ENCODE data around the gene EPHB1. TPM values are rescaled to one million over a fixed set of nuclear protein-coding genes. Genes with fewer than 3 reads are reported as not detected.

Gene EPHB1
- total and polyA plus RNA-seq, 2 of the 13 experiments (the other 11 are each of a cell fraction or from before 2014, with no cell fraction given) = 0.07 to 0.21 TPM

GRCh38 chr3:135082706-135083105 is 287.6 kb downstream of the EPHB1 start (continued):
- no peak for TF ChIP-seq NFE2L1 (CRISPR knock-in tag; IDR thresholded peaks at IDR 0.05; ENCODE audit: borderline replicate concordance)
- TF ChIP-seq POLR2A (IDR thresholded peaks at IDR 0.05; ENCODE audit: insufficient read depth in 1 of 2, low read depth in 2 of 2, low read length in 2 of 2) = no peak
- TF ChIP-seq GTF3A (CRISPR knock-in tag; conservative IDR thresholded peaks at IDR 0.05) = no peak
- TF ChIP-seq ZNF629 (CRISPR knock-in tag; conservative IDR thresholded peaks at IDR 0.05) = no peak
- no peak for TF ChIP-seq THRA (CRISPR knock-in tag; IDR thresholded peaks at IDR 0.05; ENCODE audit: borderline replicate concordance)
- TF ChIP-seq ZNF30 (CRISPR knock-in tag; IDR thresholded peaks at IDR 0.05) = no peak

- ATAC-seq = no peak
- CTCF ChIA-PET (ENCODE audit: low intra/inter-chr PET ratio, low total read pairs) = no interaction called here
Measured at GRCh38 chr3:135083179-135083578, 288.1 kb downstream of the EPHB1 start.

More at GRCh38 chr3:135083179-135083578, 288.1 kb downstream of the EPHB1 start:
- Histone ChIP-seq H3K27ac (ENCODE audit: extremely low read length, insufficient read depth, low read length) (no peak overlapping the region), H2AFZ (ENCODE audit: low read length) (no peak overlapping the region), H3K9me3 (ENCODE audit: low read length) (no peaks in the 10 kb centered on the region), H3K79me2 (ENCODE audit: insufficient read depth, low read length) (no peaks in the 10 kb centered on the region), H3K9ac (ENCODE audit: insufficient read depth, low read depth, low read length) (no peak overlapping the region), H4K20me1 (ENCODE audit: insufficient read depth, low read length) (no peaks in the 10 kb centered on the region), H3K27me3 (ENCODE audit: control insufficient read depth in 1 of 2, insufficient read depth in 2 of 2, low read length in 2 of 2) (no peaks in the 10 kb centered on the region), H3K4me3 (replicated peaks in 1 of 3; ENCODE audit: insufficient read depth in 1 of 3, low read depth in 2 of 3, low read length in 3 of 3) (no peak overlapping the region), H3K36me3 (replicated peaks in 1 of 2; ENCODE audit: control insufficient read depth in 1 of 2, insufficient read depth in 2 of 2, low read length in 2 of 2) (no peaks in the 10 kb centered on the region), H3K4me2 (ENCODE audit: low read depth, low read length) (no peak overlapping the region), H3K4me1 (ENCODE audit: insufficient read depth, low read length) (no peaks in the 10 kb centered on the region)
- whole genome bisulfite sequencing (ENCODE audit: low lambda C conversion rate) = 3% methylated on average over 1 of the region's 1 CpG
- POLR2A ChIA-PET = no interaction called here
- intact Hi-C loops (cut with micrococcal nuclease; ENCODE audit: unreplicated experiment) = no loop called here
- DNase-seq (ENCODE audit: low spot score) (no peak), FAIRE-seq (no peak)
- in situ Hi-C loops (cut with HindIII; ENCODE audit: extremely low pct_ligation_motif_present, low pct_unique_long_range_greater_than_20kb) = no loop called here
- TF ChIP-seq ZFP90 (CRISPR knock-in tag; IDR thresholded peaks at IDR 0.05; ENCODE audit: borderline replicate concordance) = no peak
- no peak for TF ChIP-seq KDM3A (CRISPR knock-in tag; IDR thresholded peaks at IDR 0.05; ENCODE audit: low read depth)
- TF ChIP-seq ZSCAN20 (CRISPR knock-in tag; IDR thresholded peaks at IDR 0.05; ENCODE audit: borderline replicate concordance) = no peak
- no peak for TF ChIP-seq THAP11 (CRISPR knock-in tag; IDR thresholded peaks at IDR 0.05)
- no peak for TF ChIP-seq ONECUT2 (CRISPR knock-in tag; IDR thresholded peaks at IDR 0.05)
- TF ChIP-seq ZNF101 (CRISPR knock-in tag; IDR thresholded peaks at IDR 0.05; ENCODE audit: borderline replicate concordance, low read depth) = no peak
- no peak for TF ChIP-seq ZNF333 (CRISPR knock-in tag; IDR thresholded peaks at IDR 0.05; ENCODE audit: borderline replicate concordance)
- TF ChIP-seq SCMH1 (CRISPR knock-in tag; IDR thresholded peaks at IDR 0.05; ENCODE audit: borderline replicate concordance) = no peak
- TF ChIP-seq ZNF263 (CRISPR knock-in tag; IDR thresholded peaks at IDR 0.05) = no peak
- no peak for TF ChIP-seq RAD21 (CRISPR knock-in tag; IDR thresholded peaks at IDR 0.05)
- TF ChIP-seq ZNF501 (CRISPR knock-in tag; IDR thresholded peaks at IDR 0.05) = no peak
- no peak for TF ChIP-seq ZNF337 (CRISPR knock-in tag; IDR thresholded peaks at IDR 0.05; ENCODE audit: borderline replicate concordance, low read depth)
- TF ChIP-seq NFE2 (CRISPR knock-in tag; IDR thresholded peaks at IDR 0.05) = no peak
- no peak for TF ChIP-seq ZNF274 (CRISPR knock-in tag; IDR thresholded peaks at IDR 0.05)
- BruUV-seq (replicated peaks) = no TSS peak
